HG03196 (cell line): Measurements from ENCODE around the gene SLC38A8.

Source experiments
- ATAC-seq: cut with Tn5 transposase; IDR thresholded peaks from one replicate; pipeline ENCODE4 v1.9.1; 2021; ENCODE audit not compliant: unreplicated experiment

SLC38A8 gene

DNA sequence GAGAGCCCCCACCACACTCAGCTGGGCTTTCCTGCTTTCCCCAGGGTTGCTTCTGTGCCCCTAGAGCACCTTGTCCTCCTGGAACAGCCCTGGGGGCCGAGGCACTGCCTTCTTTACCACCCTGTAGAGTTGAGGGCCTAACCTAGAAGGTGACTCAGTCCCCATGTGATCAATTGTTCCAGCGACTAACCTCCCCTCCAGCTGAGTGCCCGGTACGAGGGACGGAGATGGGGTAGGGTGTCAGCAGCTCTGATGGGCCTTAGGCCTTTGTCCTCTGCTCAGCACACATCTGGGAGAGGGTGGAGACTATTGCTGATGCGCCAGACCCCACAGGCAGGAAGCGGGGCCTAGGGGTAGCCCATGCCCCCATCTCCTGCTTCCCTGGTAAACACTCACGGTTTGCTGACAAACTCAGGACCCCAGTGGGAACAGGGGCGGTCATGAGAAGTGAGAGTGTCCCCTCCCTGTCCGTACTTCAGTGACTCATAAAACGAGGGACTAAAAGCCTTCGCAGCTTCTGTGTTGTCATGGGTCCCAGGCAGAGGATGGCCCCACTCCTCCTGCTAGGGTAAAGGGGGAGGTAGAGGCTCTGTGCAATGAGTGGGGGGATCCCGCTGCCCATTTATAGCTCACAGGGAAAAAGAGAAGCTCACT is 41.5 kb downstream of the SLC38A8 start:
- ATAC-seq = no peak

DNA sequence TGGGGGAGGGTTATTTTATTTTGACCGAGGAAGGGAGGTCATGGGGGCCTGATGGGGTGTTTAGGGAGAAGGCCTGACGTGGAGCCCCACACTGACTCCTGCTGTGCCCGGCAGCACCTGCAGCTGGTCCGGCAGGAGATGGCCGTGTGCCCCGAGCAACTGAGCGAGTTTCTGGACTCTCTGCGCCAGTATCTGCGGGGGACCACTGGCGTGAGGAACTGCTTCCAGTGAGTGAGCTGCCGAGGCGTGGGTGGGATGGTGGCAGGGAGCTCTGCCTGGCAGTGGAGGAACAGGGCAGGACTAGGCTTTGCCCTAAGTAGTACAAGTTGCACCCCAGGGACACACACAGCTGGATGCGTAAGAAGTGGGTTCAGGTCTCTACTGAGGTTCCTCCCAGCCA is 44.5 kb downstream of the SLC38A8 start:
- ATAC-seq = no peak

DNA sequence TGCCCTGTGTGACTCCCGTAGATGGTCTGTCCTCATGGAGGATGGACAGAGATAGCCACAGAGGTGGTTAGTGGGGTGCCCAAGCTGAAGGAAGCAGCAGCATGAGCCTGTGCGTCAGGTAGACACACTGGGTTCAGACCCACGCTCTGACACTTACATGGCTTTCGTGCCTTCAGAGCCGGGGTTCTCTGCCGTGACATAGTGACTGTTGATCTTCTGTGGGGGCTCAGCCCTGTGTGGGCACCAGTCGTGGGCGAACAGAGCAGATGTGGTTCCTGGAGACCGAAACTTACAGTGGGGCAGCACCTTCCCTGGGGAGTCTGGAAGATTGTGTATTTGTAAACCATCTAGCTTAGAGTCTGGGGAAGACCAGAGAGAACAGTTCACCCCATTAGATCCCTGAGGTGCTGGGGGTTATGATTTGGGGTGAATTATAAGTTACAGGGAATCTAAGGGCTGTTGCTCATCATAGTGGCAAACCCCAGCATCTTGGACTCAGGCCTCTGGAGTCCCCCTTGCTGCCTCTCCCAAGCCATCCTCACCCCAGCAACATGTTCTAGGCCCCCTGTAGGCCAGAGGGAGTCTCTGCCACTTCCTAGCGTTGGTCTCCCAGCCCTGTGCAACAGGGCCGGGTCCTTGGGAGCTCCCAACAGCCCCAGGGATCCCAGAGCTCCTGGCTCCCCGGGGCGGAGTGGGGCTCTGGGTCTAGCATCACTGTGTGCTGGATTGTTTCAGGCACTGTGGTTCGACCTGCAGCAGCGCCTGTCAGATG is 45.9 kb downstream of the SLC38A8 start:
- no peak for ATAC-seq

DNA sequence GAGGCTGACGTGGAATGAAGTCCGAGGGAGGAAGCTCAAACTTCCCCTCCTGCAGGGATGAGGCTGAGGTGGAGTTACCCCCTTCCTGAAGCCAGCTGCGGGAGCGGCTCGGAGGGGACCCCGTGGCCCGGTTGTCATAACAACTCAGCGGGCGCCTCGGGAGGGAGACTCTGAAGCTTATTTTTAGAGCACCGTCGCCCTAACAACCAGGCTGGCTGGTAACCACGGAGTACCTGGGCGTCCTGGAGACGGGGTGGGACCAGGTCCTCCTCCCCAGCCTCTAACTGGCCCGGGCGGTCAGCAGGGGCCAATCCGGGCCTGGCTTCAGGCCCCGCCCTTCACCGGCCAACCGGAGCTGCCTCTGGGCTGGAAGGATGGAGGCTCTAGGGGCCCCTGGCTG is 46.8 kb downstream of the SLC38A8 start:
- no peak for ATAC-seq

DNA sequence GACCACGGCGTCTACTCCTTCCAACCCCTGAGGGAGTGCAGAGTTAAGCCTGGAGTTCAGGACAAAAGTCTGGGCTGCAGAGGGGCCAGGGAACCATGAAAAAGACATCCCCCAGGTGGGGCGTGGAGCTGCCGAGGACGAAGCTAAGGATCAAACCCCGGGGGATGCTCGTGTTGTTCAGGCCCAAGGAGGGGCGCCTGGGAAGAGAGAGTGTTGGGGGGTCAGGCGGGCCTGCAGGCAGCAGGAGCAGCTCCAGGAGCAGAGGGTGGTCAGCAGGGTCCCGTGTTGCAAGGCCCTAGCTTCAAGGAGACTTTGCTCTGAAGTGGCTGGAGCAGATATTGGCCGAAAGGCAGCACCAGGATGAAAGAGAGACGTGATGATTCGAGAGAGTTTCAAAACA is 47.9 kb downstream of the SLC38A8 start:
- no peak for ATAC-seq

DNA sequence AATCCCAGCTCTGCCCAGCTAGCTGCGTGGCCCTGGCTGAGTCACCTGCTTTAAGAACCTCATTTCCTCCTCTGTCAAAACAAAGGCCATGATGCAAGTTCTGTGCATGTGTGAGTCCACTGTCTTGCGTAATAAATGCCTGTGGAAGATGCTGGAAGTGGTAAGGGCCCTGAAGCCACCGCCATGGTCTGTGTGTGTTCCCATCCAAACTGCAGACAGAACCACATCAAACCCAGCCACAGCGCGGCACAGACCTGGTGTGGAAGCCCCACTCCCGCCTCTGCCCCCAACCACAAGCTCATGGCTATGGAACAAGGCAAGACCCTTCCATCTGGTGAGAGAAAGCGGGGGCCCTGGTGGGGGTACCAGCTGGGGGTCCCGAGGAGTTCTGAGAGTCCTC is 48.5 kb downstream of the SLC38A8 start:
- ATAC-seq = no peak

DNA sequence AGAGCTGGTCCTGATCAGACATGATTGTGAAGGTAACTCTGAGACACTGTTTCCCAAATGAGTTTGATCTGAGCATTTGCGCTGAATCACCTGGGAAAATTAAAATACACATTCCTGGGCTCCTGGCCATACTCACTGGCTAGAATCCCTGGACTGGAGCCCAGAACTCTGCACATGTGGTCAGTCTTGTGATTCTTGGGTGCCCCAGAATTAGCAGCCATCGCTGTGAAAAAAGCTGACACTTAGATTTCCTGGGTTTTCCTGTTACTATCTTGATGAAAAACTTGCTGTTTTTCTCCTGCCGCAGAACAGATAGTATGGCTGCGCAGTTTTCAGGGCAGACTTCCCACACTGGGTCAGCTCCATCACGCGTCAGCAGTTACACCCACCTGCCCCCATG is 50.0 kb downstream of the SLC38A8 start:
- no peak for ATAC-seq

DNA sequence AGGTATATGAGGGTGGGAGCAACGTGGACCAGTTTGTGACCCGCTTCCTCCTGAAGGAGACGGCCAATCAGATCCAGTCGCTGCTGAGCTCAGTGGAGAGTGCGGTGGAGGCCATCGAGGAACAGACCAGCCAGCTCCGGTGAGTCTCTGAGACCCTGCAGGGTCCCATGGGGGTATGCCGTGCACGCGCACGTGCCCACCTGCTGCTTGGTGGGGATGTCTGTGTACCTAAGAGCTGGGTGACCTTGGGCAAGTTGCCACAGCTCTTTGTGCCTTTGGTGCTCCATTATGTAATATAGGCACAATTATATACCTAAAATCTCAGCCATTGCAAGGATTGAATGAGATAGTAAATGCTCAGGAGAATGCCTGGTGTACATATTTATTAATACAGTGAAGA is 52.1 kb downstream of the SLC38A8 start:
- no peak for ATAC-seq

DNA sequence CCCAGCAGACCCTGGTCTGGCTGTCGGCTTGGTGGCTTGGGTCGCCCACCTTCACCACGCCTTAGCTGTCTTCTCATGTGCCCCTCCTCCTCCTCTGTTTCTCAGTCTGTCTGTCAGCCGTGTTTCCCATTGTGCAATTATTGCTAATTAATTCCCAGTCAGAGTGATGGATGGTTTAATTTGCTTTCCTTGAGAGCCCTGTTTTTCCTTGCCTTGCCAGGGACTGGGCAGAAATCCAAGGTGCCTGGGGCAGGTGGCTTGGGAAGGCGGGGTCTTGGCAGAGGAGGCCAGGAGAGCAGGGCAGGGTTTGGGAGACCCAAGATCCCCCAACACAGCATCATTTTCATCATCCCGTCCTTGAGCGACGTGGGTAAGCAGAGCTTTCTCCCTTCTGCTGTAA is 53.3 kb downstream of the SLC38A8 start:
- no peak for ATAC-seq

DNA sequence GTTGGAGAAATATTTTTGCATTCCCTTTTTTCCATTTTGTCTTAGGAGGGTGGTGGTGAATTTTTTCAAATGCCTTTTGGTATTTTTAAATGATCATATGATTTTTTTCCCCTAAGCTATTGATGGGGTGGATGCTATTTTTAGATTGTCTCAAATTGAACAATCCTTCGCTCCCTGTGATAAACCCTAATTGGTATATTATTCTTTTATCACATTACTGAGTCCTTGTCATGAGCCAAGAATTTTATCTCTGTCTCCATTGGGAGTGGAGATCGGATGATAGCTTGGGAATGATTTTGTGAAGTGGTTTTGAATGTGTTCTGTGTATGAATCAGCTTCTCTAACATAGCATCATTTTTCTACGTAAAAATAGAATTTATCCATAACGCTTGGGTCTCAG is 59.1 kb downstream of the SLC38A8 start:
- ATAC-seq = no peak

DNA sequence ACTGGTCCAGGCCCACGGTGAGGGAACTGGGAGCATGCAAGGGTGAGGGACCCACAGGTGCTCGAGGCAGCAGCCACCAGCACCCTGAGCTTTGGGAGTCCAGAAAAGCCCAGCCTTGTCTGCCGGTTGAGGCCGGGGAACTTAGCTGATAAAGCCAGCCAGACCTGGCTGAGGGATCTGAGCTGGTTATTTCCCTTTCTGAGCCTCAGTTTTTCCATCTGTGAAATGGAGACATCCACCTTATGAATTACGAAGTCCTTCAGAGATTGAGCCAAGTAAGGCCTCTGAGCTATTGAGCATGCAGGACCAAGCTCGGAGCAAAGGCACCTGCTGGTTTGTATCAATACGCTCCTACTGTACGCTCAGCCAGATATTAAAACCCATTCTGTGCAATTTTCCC is 60.8 kb downstream of the SLC38A8 start:
- ATAC-seq = no peak

DNA sequence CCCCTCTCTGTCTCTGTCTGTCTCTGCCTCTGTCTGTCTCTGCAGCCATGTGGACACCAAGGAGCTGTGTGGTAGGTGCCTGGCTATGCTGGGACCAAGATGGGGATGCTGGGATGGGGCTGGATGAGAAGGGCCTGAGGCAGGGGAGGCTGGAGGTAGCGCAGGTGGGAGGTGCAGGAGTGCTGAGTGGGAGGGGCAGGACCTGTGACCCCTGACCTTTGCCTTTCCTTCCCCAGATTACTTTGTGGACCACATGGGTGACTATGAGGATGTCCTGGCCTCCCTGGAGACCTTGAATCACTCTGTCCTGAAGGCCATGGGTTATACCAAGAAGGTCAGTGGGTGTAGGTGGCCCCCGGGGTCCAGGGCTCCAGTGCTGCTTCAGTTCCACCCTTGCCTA is 61.8 kb downstream of the SLC38A8 start:
- no peak for ATAC-seq

DNA sequence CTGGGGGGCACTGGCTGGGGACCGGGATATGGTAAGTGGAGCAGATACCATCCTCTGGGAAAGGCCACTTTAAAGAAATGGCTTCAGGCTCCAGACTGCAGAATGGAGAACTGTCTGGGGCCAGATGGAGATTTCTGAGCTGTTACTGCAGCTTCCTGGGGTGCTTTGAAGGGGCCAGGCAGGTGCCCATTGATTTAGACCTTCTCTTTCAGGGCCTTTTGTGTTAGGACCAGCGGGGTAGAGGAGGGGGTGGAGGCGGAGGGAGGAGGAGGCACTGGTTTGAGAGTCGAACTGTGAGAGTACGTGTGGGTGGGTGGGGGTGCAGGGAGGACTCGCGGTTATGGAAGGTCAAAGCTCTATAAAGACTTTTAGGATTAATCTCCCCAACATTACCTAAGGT is 63.2 kb downstream of the SLC38A8 start:
- no peak for ATAC-seq

DNA sequence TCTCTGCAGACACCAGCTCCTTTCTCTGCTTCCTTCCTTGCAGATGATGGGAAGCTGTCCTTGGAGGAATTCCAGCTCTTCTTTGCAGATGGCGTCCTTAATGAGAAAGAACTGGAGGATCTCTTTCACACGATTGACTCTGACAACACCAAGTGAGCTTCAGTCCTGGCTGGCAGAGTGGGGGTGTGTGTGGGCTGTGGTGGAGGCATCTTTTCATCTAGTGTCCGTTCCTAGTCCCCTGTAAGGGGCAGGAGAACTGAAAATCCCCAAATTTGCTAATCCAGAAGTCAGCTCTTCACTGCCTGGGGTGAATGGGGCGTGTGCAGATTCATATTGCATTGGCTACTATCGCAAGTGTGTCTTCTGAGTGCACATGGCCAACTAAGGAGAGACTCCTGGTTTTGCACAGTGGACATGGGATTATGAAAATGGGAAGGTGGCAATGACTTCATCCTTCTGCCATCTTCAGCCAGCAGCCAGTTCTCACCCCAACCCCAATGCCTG is 64.1 kb downstream of the SLC38A8 start:
- no peak for ATAC-seq

DNA sequence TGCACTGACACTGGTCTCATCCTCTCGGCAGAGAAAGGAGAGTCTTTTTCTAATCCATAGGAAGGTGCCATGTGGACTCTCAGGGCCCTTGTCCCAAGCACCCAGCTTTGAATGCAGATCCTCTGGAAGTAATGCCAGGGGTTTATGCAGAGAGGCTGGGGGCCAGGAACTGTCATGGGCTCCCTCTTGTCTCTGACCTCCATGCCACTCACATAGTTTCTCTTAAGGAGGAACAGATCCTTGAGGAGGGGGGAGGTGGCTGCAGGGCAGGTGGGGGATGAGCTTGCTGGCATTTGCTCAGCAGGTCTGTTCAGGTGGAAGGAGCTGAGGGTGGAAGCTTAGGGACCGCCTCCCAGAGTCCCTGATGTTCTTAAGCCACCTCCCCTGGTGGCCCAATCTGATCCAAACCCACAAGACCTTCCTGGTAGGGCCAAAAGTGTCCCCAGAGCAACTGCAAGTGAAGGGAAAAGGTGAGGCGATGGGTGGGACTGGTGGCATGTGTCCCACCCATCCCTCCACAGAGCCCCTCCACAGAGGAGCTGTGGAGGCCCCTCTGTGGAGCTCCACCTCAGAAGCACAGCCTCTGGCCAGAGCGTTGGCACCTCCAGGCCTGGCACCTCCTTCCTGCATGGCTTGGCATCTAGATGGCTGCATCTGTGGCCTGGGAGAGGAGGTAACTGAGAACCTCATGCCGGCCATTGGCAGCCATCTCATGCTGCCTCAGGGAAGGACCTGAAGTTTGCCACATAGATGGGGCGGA is 65.4 kb downstream of the SLC38A8 start:
- ATAC-seq = no peak

DNA sequence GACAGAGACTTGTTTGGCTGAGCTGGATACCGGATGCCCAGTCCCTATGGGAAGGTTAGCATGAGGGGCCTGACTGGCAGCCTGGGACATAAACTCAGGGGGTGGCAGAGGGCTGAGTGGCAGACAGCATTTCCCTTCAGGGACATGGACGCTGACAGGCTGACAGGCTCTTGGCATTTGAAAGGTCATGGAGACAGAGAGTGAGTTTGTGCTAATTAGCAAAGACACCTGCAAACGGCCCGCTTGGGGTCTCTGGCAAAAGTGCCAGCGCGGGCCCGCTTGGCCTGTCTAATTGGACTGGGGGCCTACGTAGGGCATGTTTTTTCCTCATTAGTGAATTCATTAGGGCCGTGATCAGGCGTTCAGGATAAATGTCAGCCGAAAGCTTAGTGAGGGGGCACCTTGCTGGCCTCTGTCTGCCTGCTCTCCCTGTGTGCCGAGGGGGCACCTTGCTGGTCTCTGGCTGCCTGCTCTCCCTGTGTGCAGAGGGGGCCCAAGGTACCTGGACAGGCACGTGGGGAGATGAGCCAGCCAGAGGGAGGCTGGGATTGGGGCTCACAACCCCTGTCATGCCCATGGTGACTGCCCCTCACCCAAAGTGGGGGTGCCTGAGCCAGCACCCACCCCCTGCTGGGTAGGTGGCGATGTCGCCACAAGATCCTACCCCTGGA is 66.9 kb downstream of the SLC38A8 start:
- ATAC-seq = no peak

DNA sequence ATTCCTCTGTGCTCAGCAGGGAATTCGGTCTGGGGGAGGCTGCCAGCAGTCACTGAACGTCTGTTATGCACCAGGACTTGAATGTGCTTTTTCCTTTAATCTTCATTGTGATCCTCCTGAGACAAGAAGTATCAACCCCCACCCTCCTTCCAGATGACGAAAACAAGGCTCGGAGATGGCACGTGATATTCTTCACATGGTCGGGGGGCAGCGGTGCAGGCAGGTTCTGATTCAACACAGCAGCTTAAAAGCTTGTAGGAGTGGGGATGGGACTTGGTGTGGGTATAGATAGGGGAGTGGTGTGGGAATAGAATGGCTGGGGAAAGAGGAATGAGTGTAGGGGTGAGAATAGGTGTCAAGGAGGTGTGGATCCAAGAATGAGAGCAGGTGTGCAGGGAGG is 68.1 kb downstream of the SLC38A8 start:
- no peak for ATAC-seq

DNA sequence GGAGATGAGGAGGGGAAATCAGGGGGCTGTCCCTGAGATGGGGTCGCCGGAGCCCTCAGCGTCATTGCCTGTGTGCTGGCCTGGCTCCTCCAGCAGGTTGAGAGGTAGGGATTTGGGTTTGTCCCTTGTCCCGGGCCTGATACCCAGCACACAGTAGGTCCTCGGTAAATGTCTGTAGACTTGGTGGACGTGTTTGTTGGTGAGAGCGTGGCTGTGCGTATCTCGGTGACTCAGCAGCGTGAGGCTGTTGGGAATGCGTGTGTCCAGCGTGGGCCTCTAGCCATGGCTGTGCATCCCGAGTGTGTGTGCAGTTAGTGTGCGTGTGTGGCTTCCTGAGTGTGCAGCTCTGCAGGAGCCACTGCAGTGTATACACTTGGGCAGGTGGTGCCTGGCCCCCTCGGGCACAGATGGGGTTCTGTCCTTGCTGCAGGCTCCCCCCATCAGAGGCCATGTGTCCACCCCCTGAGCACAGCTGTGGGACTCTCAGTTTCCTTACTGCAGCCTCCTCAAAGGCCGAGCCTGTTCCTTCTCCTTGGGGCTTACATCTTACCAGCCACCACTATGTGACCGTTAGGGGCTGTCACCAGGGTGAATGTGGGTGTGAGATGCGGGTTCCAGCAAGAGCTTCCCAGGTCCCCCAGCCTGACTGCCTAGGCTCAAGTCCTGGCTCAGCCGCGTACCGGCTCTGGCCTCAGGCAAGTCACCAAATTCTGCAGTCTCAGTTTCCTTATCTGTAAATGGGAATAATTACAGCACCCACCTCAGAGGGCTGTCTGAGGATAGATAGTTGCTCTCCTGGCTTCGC is 68.8 kb downstream of the SLC38A8 start:
- no peak for ATAC-seq

DNA sequence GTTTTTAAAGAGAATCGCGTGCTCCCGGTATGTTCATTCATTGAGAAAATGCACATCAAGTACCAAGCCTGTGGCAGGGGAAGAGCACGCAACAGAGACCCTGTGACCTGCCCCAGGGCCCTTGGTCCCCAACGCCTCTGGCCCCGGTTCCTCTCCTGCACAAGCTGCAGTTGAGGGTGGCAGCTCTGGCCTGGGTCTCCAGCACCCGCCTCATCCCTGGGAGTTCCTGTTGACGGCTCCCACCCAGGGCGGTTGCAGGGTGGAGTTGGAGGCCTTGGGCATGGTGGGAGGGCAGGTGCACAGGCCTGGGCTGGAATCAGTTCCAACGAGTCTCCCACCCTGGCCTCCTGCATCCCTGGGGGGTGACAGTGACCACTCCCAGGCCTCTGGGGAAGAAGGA is 69.5 kb downstream of the SLC38A8 start:
- ATAC-seq = no peak

DNA sequence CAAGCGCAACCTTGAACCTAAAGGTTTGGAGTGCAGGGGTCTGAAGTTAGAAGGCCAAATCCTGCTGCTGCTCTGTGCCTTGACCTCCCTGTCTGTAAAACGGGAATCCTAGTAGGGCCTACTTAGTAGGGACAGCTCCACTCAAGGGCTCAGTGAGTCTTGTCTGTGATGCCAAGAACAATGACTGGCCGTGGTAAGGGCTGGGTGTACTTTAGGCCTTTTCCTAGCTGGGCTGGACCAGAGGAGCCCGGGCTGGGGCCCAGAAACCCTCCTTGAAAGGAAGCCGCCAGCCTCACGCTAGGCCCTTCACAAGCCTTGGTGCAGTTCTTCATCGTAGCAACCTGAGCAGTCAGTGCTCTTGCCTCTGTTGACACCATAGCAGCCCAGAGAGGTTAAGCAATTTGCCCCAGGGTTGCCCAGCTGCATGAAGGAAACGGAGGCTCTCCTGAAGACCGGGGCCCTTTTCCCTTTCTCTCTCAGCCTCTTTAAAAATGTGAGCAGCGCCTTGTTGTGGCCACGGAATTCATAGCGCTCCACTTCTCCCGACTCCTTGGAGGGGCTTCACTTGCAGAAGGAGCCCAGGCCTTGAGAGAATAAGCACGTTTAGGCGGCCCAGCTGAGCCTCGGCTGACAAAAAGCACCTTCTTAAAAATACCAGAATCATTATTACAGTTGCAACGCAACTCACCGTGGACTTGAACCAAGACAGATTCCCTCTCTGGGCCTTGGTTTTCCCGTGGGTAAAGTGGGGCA is 70.2 kb downstream of the SLC38A8 start:
- ATAC-seq = no peak
